Body of pancreas (tissue), 4 donors: ENCODE results near the gene MECP2. TPM values are rescaled to one million over a fixed set of nuclear protein-coding genes. Genes with fewer than 3 reads are reported as not detected.

Experiments used
- ATAC-seq: fragments of 150-250 bp; one replicate; pipeline ENCODE4 v1.9.1; 2016
- DNase-seq, 4 donors: peaks; one replicate each; pipeline ENCODE4 v3.0.0-alpha.2; 2019
- H3K27ac ChIP-seq, 4 donors: fragments of 200-600 bp; sonication (generic); 1 replicate in 3 of 4; 2 replicates in 1 of 4; pipeline versions ENCODE4 v1.5.1 to v1.6.1; 2016 to 2019; ENCODE audit warnings: mild to moderate bottlenecking in 1 of 4, mixed read lengths in 1 of 4, moderate library complexity in 1 of 4
- H3K27me3 ChIP-seq, 2 donors: fragments of 200-600 bp; sonication (generic); one replicate each; pipeline ENCODE4 v1.6.0; 2016; ENCODE audit warnings: mild to moderate bottlenecking in 1 of 2
- H3K36me3 ChIP-seq, 2 donors: fragments of 200-600 bp; sonication (generic); replicated peaks in 1 of 2; 2 replicates each; pipeline ENCODE4 v1.5.1; 2016; ENCODE audit warnings: low read depth in 2 of 2; ENCODE audit not compliant: insufficient read depth in 1 of 2
- H3K4me1 ChIP-seq: fragments of 200-600 bp; sonication (generic); one replicate; pipeline ENCODE4 v1.6.0; 2016
- H3K4me3 ChIP-seq, 2 donors: fragments of 200-600 bp; sonication (generic); 1 replicate in 1 of 2; 2 replicates in 1 of 2; pipeline ENCODE4 v1.5.1; 2016 to 2019
- H3K9me3 ChIP-seq, 3 donors: fragments of 200-600 bp; sonication (generic); 1 replicate in 2 of 3; 2 replicates in 1 of 3; pipeline ENCODE4 v1.5.1; 2016
- POLR2A ChIP-seq, 3 donors: fragments of 450-650 bp; IDR thresholded peaks; one replicate each; pipeline ENCODE4 v1.6.1; 2016; ENCODE audit warnings: antibody characterized with exemption in 3 of 3, mild to moderate bottlenecking in 2 of 3
- WGBS, 2 donors: methylation state at CpG; one replicate each; pipeline ENCODE4 v1.1.5; 2017; 5-methylcytosine and 5-hydroxymethylcytosine counted together
- intact Hi-C: fragments of 100-400 bp; cut with DNase I; formaldehyde crosslinking; loops from one replicate; pipeline ENCODE4 v1.15.1; 2023
- total RNA-seq, 2 donors: library from RNA; depleted of rRNA; stranded (reverse); fragments of >200 nt; gene quantifications; one replicate each; pipeline ENCODE4 v1.1.0, GENCODE V29; 2016
- TF ChIP-seq, protein P1 (sequence below), 7 experiments: fragments of 450-650 bp in 4 of 7; fragments of 200-600 bp in 3 of 7; sonication (generic) in 3 of 7; IDR thresholded peaks; one replicate each; pipeline ENCODE4 v1.5.1; 2016 to 2019; ENCODE audit warnings: antibody characterized with exemption in 7 of 7

The MECP2 gene
- total RNA-seq, 2 donors from 2014 or later: 27.8 to 36.3 TPM

DNA sequence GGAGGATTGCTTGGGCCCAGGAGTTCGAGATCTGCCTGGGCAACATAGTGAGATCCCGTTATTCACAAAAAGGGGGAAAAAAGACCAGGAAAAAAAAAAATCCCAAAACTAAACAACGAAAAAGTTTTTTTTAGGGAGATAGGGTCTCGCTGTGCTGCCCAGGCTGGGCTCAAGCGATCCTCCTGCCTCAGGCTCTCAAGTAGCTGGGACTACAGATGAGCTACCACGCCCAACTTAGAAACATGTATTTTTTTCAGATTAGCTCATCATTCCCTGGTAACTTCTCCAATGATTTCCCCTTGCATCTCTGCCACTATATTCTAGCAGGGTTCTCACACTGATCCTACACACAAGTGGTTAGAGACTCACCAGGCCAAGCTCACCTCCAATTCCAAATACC, 53.4 kb downstream of the MECP2 start:
- H3K4me3 ChIP-seq: no peak overlapping the region
- intact Hi-C loops: no loop called here
- TF ChIP-seq, protein P1, sequence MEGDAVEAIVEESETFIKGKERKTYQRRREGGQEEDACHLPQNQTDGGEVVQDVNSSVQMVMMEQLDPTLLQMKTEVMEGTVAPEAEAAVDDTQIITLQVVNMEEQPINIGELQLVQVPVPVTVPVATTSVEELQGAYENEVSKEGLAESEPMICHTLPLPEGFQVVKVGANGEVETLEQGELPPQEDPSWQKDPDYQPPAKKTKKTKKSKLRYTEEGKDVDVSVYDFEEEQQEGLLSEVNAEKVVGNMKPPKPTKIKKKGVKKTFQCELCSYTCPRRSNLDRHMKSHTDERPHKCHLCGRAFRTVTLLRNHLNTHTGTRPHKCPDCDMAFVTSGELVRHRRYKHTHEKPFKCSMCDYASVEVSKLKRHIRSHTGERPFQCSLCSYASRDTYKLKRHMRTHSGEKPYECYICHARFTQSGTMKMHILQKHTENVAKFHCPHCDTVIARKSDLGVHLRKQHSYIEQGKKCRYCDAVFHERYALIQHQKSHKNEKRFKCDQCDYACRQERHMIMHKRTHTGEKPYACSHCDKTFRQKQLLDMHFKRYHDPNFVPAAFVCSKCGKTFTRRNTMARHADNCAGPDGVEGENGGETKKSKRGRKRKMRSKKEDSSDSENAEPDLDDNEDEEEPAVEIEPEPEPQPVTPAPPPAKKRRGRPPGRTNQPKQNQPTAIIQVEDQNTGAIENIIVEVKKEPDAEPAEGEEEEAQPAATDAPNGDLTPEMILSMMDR (IDR thresholded peaks at IDR 0.05): no peak
- TF ChIP-seq POLR2A (IDR thresholded peaks at IDR 0.05): no peak
- peaks cover 28% of the 10 kb centered on the region for H3K4me1 ChIP-seq
- no peaks in the 10 kb centered on the region for H3K27me3 ChIP-seq
- 87 to 90% methylated on average over 5 to 6 of the region's 6 CpGs for WGBS, 2 donors
- H3K27ac ChIP-seq: no peak overlapping the region
- DNase-seq: no peak
- H3K9me3 ChIP-seq: no peaks in the 10 kb centered on the region
- ATAC-seq: no peak
- H3K36me3 ChIP-seq: no peaks in the 10 kb centered on the region

DNA sequence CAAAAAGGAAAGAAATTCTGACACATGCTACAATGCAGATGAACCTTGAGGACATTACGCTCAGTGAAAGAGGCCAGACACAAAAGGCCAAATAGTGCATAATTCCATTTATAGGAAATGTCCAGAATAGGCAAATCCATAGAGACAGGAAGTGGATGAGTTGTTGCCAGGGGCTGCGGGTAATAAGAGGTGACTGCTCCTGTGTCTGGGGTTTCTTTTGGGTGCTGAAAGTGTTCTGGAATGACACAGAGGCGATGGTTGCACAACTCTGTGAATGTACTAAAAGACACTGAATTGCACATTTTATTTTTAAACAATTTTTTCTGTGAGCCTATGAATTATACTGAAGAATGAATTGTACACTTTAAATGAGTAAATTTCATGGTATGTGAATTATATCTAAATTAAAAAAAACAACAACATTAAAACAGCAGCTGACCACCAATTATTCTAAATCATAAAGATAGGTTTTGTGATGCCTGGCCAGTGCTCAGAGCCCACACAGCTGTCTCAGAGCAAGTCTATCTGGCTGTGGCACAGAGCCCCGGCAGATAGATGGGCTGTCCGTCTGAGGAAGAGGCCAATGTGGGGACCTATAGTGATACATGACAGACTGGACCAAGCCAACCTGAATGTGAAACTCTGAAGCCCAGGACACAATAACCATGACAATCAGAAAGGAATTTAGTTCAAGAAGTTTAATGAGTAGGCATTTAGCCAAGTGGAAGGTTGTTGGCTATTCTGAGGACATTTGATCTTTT, 54.3 kb downstream of the MECP2 start:
- DNase-seq (peak in 1 of 4 donors; percentile 37), ATAC-seq (no peak)
- Histone ChIP-seq H3K9me3 (no peaks in the 10 kb centered on the region), H3K4me1 (peaks cover 19% of the 10 kb centered on the region), H3K4me3 (no peak overlapping the region), H3K27me3 (no peaks in the 10 kb centered on the region), H3K36me3 (no peaks in the 10 kb centered on the region), H3K27ac (peak overlapping the region in 1 of 4 donors; percentile 17)
- intact Hi-C loops: no loop called here
- WGBS, 2 donors: 66 to 88% methylated on average over 3 to 5 of the region's 5 CpGs
- TF ChIP-seq POLR2A (IDR thresholded peaks at IDR 0.05): no peak
- TF ChIP-seq, protein P1 (IDR thresholded peaks at IDR 0.05): no peak

DNA sequence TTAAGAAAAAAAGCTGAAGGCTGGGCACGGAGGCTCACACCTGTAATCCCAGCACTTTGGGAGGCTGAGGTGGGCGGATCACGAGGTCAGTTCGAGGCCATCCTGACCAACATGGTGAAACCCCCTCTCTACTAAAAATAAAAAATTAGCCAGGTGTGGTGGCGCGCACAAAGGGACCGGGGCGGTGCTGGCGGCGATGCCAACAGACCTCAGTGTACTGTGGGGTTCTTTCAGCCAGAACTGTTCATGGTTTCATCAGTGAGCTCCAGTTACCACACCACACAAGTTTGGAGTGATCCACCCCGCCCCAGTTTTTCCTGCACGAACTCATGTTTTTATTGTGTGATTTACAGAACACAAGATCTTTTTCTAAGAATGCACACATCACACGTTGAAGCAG, 56.7 kb downstream of the MECP2 start:
- Histone ChIP-seq H3K27me3 (no peaks in the 10 kb centered on the region), H3K4me1 (peaks cover under 1% of the 10 kb centered on the region), H3K9me3 (no peaks in the 10 kb centered on the region), H3K27ac (no peak overlapping the region), H3K4me3 (no peak overlapping the region), H3K36me3 (no peaks in the 10 kb centered on the region)
- DNase-seq: no peak
- WGBS, 2 donors: 74 to 89% methylated on average over 11 to 13 of the region's 13 CpGs
- TF ChIP-seq, protein P1 (IDR thresholded peaks at IDR 0.05): no peak
- TF ChIP-seq POLR2A (IDR thresholded peaks at IDR 0.05): no peak
- intact Hi-C loops: no loop called here
- no peak for ATAC-seq

GRCh38 chrX:154040307-154040756, 57.2 kb downstream of the MECP2 start:
- 24 to 55% methylated on average over 7 of the region's 7 CpGs for WGBS, 2 donors
- ATAC-seq: peak; percentile 18

More at GRCh38 chrX:154040307-154040756, 57.2 kb downstream of the MECP2 start:
- TF ChIP-seq, protein P1 (IDR thresholded peaks at IDR 0.05): no peak
- TF ChIP-seq POLR2A (IDR thresholded peaks at IDR 0.05): no peak
- Histone ChIP-seq H3K27ac (peak overlapping the region in 2 of 4 donors; percentile 1 to 34), H3K4me1 (no peaks in the 10 kb centered on the region), H3K36me3 (no peaks in the 10 kb centered on the region), H3K27me3 (no peaks in the 10 kb centered on the region), H3K4me3 (no peak overlapping the region), H3K9me3 (no peaks in the 10 kb centered on the region)
- DNase-seq: no peak
- intact Hi-C loops: no loop called here
